IgD-negative memory B cell (primary cell): ENCODE results near the gene SFSWAP. TPM values are rescaled to one million over a fixed set of nuclear protein-coding genes. Genes with fewer than 3 reads are reported as not detected.
A peak's percentile ranks its signal among the peaks of the same experiment; 100 is the strongest.

Experiments used
- H3K27ac Mint-ChIP-seq, 3 donors: one replicate each; pipeline ENCODE4 v1.8.0; 2020 to 2022; ENCODE audit warnings: mild to moderate bottlenecking in 3 of 3, mixed read lengths in 3 of 3, moderate library complexity in 1 of 3
- H3K27me3 Mint-ChIP-seq: one replicate; pipeline ENCODE4 v1.8.0; 2021; ENCODE audit warnings: mixed read lengths
- H3K36me3 Mint-ChIP-seq: one replicate; pipeline ENCODE4 v1.8.0; 2020; ENCODE audit warnings: mild to moderate bottlenecking, mixed read lengths
- H3K4me1 Mint-ChIP-seq, 3 donors: one replicate each; pipeline ENCODE4 v1.8.0; 2020 to 2022; ENCODE audit warnings: mixed read lengths in 3 of 3, mild to moderate bottlenecking in 1 of 3
- H3K4me3 Mint-ChIP-seq, 4 donors: one replicate each; pipeline ENCODE4 v1.8.0; 2020 to 2022; ENCODE audit warnings: mild to moderate bottlenecking in 4 of 4, mixed read lengths in 4 of 4, moderate library complexity in 3 of 4
- H3K9me3 Mint-ChIP-seq, 3 donors: one replicate each; pipeline ENCODE4 v1.8.0; 2020 to 2021; ENCODE audit warnings: mixed read lengths in 3 of 3, mild to moderate bottlenecking in 1 of 3
- polyA plus RNA-seq: library from polyadenylated mRNA; unstranded; fragments of 300-500 nt; fragmentation: Illumina TruSeq; gene quantifications from one replicate; pipeline ENCODE4 v1.2.3, GENCODE V29; 2021

SFSWAP gene
- polyA plus RNA-seq, 1 donor from 2014 or later = 24.2 TPM

DNA sequence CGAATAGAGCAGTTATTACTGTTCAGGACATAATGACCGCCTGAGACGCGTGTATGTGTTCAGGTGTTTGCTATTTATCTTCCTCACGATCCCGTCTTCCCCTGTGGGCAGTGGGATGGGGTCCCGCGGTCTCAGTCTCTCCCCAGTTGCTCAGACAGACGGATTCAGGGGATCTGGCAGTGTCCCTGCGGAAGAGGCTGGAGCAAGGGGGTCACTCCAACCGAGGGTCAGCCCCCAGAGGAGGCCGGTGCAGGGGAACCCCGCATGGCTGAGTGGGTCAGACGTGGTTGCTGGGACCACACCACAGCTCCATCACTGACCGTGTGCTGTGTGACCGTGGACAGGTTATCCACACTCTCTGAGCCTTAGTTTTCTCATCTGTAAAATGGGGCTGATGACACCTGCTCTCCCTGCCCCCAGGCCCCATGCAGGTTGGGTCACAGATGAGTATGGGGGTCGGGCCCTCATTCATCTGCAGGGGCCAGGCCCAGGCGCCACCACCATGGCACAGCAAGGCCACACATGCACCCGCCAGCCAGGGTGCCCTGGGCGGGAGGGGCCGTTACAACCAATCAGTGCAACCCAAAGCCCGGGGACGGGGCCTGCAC, 122.5 kb downstream of the SFSWAP start:
- Mint-ChIP-seq H3K27ac (peak overlapping the region in 1 of 3 donors; percentile 31), H3K36me3 (no peaks in the 10 kb centered on the region), H3K9me3 (no peaks in the 10 kb centered on the region), H3K4me1 (peaks cover 0 to 5% (median 0%) of the 10 kb centered on the region in 3 donors), H3K27me3 (peaks cover 15% of the 10 kb centered on the region), H3K4me3 (no peak overlapping the region)

DNA sequence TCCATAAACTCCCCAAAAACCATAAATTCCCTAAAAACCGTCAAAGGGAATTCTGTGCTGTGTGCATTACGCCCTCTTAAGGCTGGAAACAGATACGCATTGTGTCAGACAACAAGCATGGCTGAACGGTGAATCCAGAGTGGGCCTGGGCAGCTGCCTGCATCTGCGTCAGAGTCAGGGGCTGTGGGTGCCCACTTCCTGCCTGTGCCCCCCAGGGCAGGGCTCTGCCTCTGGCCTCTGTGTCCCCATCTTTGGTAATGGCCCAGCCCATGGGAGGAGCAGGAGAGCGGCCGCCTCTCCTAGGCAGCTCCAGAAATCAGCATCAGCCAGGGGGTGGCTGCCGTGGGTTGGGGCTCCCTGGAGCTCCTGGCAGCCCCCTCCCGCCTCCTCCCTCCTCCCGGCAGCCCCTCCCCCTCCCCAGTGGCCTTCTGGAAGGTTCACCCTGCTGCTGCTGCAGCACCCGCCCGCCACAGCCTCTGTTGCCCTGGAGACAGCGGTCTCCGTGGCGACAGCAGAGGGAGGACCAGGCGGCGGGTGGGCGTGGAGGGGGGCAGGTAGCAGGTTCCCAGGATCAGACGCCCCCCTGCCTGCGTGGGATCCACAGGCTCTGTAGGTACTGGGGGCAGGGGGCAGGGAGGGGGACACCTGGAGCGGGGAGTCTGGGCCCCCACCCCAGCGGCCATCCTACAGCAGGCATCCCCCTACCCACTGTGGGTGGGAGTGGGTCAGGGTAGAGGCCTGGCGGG, 123.2 kb downstream of the SFSWAP start:
- Mint-ChIP-seq H3K36me3 (no peaks in the 10 kb centered on the region), H3K9me3 (no peaks in the 10 kb centered on the region), H3K27me3 (peaks cover 15% of the 10 kb centered on the region), H3K27ac (no peak overlapping the region), H3K4me3 (no peak overlapping the region), H3K4me1 (peaks cover 0 to 5% (median 0%) of the 10 kb centered on the region in 3 donors)

DNA sequence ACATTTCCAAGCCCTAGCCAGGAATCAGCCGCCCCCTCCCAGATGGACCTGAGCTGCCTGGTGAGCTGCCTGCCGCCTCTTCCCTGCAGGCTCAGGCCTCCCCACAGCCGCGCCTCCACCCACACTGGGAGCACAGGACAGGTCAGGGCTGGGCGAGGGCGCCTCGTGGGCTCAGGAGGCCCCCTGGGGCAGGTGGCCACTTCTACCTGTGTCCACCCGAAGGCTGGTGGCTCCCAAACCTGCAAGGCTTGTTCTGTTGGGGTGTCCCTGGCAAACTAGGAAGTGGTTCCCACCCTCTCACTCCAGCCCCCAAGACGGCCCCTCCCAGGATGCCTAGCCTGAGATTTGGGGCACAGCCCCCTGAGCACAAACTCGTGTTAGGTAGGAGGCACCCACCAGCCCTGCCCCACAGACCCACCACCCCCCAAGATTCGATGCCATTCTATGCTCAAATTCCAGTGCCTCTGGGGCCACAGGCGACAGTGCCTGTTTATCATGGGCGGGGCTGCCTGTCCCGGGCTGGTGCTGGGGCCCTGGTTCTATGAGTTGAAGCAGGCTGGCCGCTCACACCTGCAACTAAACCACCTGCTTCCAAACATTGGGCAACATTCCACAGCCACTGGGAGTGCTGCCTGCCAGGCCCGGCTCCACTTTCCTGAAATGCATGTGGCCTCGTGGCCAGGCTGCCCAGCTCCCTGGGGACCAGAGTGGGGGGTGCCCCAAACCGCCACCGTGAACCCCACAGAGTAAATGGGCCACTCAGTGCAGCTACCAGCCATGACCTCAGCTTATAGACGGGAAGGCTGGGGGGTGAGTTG, 124.1 kb downstream of the SFSWAP start:
- Mint-ChIP-seq H3K9me3 (no peaks in the 10 kb centered on the region), H3K27ac (no peak overlapping the region), H3K4me1 (peaks cover 0 to 2% (median 0%) of the 10 kb centered on the region in 3 donors), H3K36me3 (no peaks in the 10 kb centered on the region), H3K4me3 (no peak overlapping the region), H3K27me3 (peaks cover 10% of the 10 kb centered on the region)

DNA sequence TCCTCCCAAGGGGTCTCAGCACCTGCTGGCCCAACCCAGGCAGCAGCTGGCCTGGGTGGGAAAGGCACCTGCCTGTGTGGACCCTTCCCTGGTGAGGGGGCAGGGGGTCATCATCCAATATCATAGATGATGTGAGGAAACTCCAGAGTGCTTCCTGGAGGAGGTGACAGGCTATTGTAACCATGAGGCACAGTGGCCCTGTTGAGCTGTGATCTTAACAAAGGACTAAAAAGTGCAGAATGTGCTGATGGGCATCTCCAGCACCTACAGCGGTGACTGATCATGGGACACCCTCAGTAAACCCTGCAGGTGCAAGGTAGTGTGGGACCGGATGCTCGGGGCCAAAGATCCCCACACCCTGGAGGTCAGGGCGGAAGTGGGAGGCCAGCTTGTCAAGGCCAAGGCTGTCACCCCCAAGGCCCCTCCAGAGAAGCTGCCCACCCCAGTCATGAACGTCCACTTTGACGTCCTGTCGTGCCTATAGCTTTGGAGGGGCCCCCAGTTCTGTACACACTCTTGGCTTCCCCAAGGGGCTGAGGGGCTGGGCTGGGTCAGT, 124.8 kb downstream of the SFSWAP start:
- no peaks in the 10 kb centered on the region for H3K36me3 Mint-ChIP-seq
- no peaks in the 10 kb centered on the region for H3K9me3 Mint-ChIP-seq
- no peak overlapping the region for H3K27ac Mint-ChIP-seq
- peaks cover 9% of the 10 kb centered on the region for H3K27me3 Mint-ChIP-seq
- peaks cover 0 to 2% (median 0%) of the 10 kb centered on the region in 3 donors for H3K4me1 Mint-ChIP-seq
- H3K4me3 Mint-ChIP-seq = no peak overlapping the region

DNA sequence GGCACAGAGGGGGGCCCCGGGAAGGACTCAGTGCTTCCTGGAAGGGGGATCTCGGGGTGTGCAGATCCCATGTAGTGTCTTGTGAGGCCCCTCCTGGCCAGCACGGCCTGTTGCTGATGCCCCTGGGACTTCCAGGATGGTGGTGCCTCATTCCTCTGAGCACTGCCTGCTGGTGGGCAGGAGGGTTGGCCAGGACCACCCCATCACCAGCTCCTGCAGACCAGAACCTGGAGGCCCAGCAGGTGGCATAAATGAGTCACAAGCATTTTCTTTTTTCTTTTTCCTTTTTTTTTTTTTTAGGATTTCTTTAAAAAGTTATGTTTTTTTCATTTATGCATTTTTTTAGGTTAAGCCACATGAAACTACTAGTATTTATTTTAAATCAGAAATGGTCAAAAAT, 125.3 kb downstream of the SFSWAP start:
- no peak overlapping the region for H3K4me3 Mint-ChIP-seq
- no peak overlapping the region for H3K27ac Mint-ChIP-seq
- peaks cover 5% of the 10 kb centered on the region for H3K27me3 Mint-ChIP-seq
- H3K9me3 Mint-ChIP-seq = no peaks in the 10 kb centered on the region
- H3K36me3 Mint-ChIP-seq = no peaks in the 10 kb centered on the region
- no peaks in the 10 kb centered on the region for H3K4me1 Mint-ChIP-seq

DNA sequence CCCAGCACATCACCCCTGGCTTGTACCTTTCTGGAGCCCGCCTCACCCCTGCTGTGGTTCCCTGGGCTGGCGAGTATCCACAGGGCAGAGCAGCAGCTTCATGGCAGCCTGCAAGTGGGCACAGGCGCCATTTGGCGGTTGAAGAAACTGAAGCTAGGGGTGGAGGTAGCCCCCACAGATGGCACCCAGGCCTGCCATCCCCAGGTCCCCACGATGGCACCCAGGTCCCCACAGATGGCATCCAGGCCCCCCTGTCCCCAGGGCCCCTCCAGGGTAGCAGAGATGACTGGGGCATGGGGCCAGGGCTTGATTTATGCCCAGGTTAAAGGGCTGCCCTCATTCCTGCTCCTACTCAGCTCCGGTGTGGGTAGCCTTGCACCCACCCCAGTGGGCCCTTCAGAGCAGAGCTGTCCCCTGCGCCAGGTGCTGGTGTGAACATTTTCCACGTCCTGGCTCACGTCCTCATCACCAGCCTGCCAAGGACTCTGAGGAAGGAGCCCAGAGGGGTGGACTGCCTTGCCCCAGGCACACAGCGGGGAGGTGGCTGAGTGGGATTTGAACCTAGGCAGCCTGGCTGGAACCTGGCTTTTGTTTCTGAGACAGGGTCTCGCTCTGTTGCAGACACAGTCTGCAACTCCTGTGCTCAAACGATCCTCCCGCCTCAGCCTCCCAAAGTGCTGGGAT, 126.0 kb downstream of the SFSWAP start:
- Mint-ChIP-seq H3K4me3 (no peak overlapping the region), H3K4me1 (no peaks in the 10 kb centered on the region), H3K36me3 (no peaks in the 10 kb centered on the region), H3K27ac (no peak overlapping the region), H3K27me3 (peaks cover 5% of the 10 kb centered on the region), H3K9me3 (no peaks in the 10 kb centered on the region)

DNA sequence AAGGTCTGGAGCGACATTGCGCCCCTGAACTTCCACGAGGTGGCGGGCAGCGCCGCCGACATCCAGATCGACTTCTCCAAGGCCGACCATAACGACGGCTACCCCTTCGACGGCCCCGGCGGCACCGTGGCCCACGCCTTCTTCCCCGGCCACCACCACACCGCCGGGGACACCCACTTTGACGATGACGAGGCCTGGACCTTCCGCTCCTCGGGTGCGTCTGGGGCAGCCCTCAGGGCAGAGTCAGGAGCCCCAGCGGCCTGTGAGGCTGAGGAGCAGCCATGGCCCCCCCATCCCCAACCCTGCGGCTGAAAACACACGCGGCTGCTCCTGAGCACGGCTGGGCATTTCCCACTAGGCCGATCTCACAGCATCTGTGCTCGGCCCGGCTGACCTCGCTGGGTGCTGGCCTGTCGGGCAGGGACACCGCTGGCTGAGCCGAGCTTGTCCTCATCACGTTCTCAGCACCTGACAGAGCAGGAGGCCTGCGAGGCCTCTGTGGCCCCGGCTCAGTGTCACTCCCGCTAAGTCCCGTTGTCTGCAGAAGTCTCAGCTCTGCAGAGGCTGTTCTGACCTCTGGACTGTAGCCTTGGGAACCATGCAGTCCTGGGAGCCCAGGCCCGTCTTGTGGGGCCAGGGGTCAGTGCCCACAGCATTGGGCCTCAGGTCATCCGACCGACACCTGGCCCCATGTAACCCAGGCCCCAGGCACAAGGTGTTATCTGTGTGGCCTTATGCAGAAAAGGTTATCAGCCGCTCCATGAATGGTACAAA, 129.9 kb downstream of the SFSWAP start:
- Mint-ChIP-seq H3K4me3 (no peak overlapping the region), H3K27ac (no peak overlapping the region), H3K27me3 (no peaks in the 10 kb centered on the region), H3K4me1 (no peaks in the 10 kb centered on the region), H3K36me3 (no peaks in the 10 kb centered on the region), H3K9me3 (no peaks in the 10 kb centered on the region)

DNA sequence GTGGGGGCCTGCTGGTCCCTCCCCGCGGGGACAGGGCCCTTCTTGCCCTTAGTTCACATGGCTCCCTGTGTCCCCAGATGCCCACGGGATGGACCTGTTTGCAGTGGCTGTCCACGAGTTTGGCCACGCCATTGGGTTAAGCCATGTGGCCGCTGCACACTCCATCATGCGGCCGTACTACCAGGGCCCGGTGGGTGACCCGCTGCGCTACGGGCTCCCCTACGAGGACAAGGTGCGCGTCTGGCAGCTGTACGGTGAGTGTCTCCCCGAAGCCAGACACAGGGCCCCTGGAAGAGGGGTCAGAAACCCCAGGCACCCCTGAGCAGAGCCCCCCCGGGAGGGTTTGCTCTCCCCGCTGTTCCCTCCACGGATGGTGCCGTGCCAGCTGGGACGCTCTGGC, 130.7 kb downstream of the SFSWAP start:
- Mint-ChIP-seq H3K4me3 (no peak overlapping the region), H3K9me3 (no peaks in the 10 kb centered on the region), H3K27ac (no peak overlapping the region), H3K36me3 (no peaks in the 10 kb centered on the region), H3K27me3 (no peaks in the 10 kb centered on the region), H3K4me1 (no peaks in the 10 kb centered on the region)

DNA sequence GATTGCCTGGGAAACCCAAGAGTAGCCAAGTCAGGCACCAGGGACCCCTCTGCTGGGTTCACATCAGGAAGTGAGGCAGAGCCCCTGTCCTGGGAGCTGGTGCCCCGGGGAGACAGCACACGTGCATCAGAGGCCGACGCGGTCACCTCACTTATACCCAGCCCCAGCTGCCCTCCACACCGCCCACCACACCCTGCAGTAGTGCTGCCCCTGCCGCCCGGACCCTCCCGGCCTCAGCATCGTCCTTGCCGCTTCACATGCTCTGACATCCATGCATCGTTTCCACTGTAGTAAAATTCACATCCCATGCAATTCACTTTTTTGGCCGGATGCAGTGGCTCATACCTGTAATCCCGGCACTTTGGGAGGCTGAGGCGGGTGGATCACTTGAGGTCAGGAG, 131.3 kb downstream of the SFSWAP start:
- no peaks in the 10 kb centered on the region for H3K27me3 Mint-ChIP-seq
- H3K9me3 Mint-ChIP-seq = no peaks in the 10 kb centered on the region
- no peak overlapping the region for H3K27ac Mint-ChIP-seq
- no peaks in the 10 kb centered on the region for H3K4me1 Mint-ChIP-seq
- no peaks in the 10 kb centered on the region for H3K36me3 Mint-ChIP-seq
- H3K4me3 Mint-ChIP-seq = no peak overlapping the region

DNA sequence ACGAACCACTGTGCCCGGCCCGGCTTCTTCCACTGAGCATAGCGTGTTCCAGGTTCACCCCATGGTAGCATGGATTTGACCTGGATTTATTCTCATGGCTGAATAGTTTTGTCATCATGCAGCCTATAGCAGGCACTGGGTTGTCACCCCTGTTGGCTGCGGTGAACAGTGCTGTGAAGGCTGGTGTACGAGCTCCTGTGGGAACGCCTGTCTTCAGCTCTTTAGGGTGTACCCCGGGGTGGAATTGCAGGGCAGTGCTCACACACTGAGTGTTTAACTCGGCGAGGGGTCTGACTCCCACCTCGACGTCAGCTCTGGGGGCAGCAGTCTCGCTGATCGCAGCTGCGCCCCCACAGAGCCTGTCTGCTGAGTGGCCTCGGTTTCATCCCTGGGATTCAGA, 132.6 kb downstream of the SFSWAP start:
- H3K27ac Mint-ChIP-seq = no peak overlapping the region
- no peaks in the 10 kb centered on the region for H3K9me3 Mint-ChIP-seq
- H3K36me3 Mint-ChIP-seq = no peaks in the 10 kb centered on the region
- no peaks in the 10 kb centered on the region for H3K4me1 Mint-ChIP-seq
- H3K4me3 Mint-ChIP-seq = no peak overlapping the region
- no peaks in the 10 kb centered on the region for H3K27me3 Mint-ChIP-seq

DNA sequence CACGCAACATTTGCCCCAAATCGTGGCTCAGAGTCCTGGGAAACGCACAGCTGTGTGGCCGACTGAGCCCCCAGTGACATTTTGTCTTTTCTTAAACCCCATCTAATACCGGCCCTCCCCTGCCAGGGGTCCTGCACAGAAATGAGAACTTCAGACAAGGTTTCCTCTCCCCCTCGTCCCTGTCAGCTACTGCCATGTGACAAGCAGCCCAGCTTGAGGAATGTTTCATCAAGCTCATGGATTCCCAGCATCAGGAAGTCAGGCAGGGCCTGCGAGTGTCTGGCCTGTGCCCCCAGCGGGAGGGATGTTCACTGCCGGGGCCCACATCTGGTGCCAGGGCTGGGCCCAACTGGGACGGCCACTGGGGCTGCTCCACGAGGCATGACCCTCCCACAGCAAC, 133.2 kb downstream of the SFSWAP start:
- no peaks in the 10 kb centered on the region for H3K4me1 Mint-ChIP-seq
- no peaks in the 10 kb centered on the region for H3K27me3 Mint-ChIP-seq
- no peaks in the 10 kb centered on the region for H3K36me3 Mint-ChIP-seq
- no peak overlapping the region for H3K4me3 Mint-ChIP-seq
- H3K9me3 Mint-ChIP-seq = no peaks in the 10 kb centered on the region
- H3K27ac Mint-ChIP-seq = no peak overlapping the region

DNA sequence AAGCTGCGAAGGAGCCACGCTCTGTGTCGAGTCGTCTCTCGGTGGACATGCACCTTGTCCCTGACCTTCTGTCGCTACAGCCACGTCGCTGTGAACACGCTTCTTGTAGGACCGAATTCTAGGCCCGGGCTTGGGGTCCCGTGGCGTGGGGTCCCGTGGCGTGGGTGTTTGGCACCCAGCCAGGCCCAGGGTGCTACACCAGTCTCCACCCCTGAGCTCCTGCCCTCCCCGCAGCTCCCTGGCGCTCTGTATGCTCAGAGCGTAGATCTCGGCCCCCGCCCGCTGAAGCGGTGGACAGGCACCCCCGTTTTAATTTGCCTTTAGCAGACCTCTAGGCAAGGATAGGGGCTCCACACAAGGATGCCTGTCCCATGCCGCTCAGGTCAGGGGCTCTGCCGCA, 133.8 kb downstream of the SFSWAP start:
- H3K27me3 Mint-ChIP-seq = no peaks in the 10 kb centered on the region
- H3K36me3 Mint-ChIP-seq = no peaks in the 10 kb centered on the region

DNA sequence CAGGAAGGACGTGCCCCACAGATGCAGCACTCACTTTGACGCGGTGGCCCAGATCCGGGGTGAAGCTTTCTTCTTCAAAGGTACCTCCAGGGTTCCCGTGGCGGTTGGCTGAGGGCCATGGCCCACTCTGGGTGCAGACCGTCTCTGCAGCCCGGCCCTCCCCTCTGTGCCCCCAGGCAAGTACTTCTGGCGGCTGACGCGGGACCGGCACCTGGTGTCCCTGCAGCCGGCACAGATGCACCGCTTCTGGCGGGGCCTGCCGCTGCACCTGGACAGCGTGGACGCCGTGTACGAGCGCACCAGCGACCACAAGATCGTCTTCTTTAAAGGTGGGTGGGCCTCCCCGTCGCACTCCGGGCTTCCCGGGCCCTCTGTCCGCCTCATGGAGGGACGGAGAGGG, 134.2 kb downstream of the SFSWAP start:
- Mint-ChIP-seq H3K4me1 (no peaks in the 10 kb centered on the region), H3K27ac (no peak overlapping the region), H3K4me3 (no peak overlapping the region), H3K27me3 (no peaks in the 10 kb centered on the region), H3K36me3 (no peaks in the 10 kb centered on the region), H3K9me3 (no peaks in the 10 kb centered on the region)

More for the DNA sequence above, 133.8 kb downstream of the SFSWAP start:
- no peak overlapping the region for H3K4me3 Mint-ChIP-seq
- H3K4me1 Mint-ChIP-seq = no peaks in the 10 kb centered on the region
- H3K9me3 Mint-ChIP-seq = no peaks in the 10 kb centered on the region
- no peak overlapping the region for H3K27ac Mint-ChIP-seq

DNA sequence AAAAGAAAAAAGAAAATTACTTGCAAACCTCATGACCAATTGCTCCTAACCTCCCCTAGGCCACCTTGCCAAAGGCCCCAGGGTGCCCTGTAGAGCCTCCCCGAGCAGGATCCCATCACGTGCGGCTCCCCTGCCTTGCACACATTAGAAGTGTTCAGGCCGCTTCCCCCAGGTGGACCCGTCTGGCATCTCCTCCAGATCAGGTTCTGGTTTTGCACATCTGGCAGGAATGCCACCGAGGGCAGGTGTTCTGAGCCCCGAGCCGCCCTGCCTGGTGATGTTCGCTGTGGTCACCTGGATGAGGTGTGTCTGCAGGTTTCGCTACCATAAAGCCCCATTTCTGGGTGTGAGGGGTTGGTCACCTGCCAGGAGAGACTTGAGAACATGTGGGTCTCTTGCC, 136.6 kb downstream of the SFSWAP start:
- Mint-ChIP-seq H3K4me1 (no peaks in the 10 kb centered on the region), H3K4me3 (no peak overlapping the region), H3K27me3 (no peaks in the 10 kb centered on the region), H3K36me3 (no peaks in the 10 kb centered on the region), H3K9me3 (no peaks in the 10 kb centered on the region), H3K27ac (no peak overlapping the region)
